ENCODE measurements around the gene NPVF.

Gene NPVF

GRCh38 chr7:25242678-25243077 is 14.4 kb upstream of the NPVF start:
- TF ChIP-seq CTCF (IDR thresholded peaks at IDR 0.05; ENCODE audit: insufficient read depth, low read length, poor library complexity, severe bottlenecking), result no peak
- Histone ChIP-seq H3K36me3 (ENCODE audit: control insufficient read depth, insufficient read depth, low read length) (no peaks in the 10 kb centered on the region), H3K27me3 (replicated peaks; ENCODE audit: control insufficient read depth, insufficient read depth, low read length) (no peaks in the 10 kb centered on the region), H3K4me3 (replicated peaks; ENCODE audit: low read depth, low read length) (no peak overlapping the region)
- no peak for DNase-seq (ENCODE audit: extremely low read depth, insufficient read length)

GRCh38 chr7:25240896-25241295 is 12.6 kb upstream of the NPVF start:
- H3K36me3 ChIP-seq (ENCODE audit: control insufficient read depth, insufficient read depth, low read length), result no peaks in the 10 kb centered on the region
- TF ChIP-seq CTCF (IDR thresholded peaks at IDR 0.05; ENCODE audit: insufficient read depth, low read length, poor library complexity, severe bottlenecking), result no peak
- H3K27me3 ChIP-seq (replicated peaks; ENCODE audit: control insufficient read depth, insufficient read depth, low read length), result no peaks in the 10 kb centered on the region
- H3K4me3 ChIP-seq (replicated peaks; ENCODE audit: low read depth, low read length), result no peak overlapping the region
- DNase-seq (ENCODE audit: extremely low read depth, insufficient read length), result no peak

- Histone ChIP-seq H3K27me3 (replicated peaks; ENCODE audit: control insufficient read depth, insufficient read depth, low read length) (no peaks in the 10 kb centered on the region; the same call in 1 of the 2 replicates), H3K36me3 (ENCODE audit: control insufficient read depth, insufficient read depth, low read length) (no peaks in the 10 kb centered on the region), H3K4me3 (replicated peaks; ENCODE audit: low read depth, low read length) (no peak overlapping the region)
- no peak for DNase-seq (ENCODE audit: extremely low read depth, insufficient read length)
- no peak for TF ChIP-seq CTCF (IDR thresholded peaks at IDR 0.05; ENCODE audit: insufficient read depth, low read length, poor library complexity, severe bottlenecking)
Measured at GRCh38 chr7:25240340-25240739, 12.1 kb upstream of the NPVF start.

DNA sequence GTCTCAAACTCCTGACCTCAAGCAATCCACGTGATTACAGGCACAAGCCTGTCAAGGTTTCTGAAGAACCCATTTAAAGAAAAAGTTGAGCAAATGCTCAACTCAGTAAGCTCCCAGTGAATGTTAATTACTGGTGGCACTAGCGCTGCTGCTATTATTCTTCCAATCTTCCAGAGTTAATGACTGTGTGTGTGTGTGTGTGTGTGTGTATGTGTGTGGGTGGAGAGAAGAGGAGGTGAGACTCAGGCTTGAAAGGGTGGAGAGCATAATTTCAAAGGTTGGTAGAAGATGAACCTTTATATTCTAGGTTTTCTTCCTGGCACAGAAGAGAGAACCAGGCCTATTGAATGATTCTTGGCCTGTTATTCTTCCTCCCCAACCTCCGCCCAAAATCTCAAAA is 11.6 kb upstream of the NPVF start:
- TF ChIP-seq CTCF (IDR thresholded peaks at IDR 0.05; ENCODE audit: insufficient read depth, low read length, poor library complexity, severe bottlenecking), result no peak
- no peaks in the 10 kb centered on the region; the same call in 1 of the 2 replicates for H3K27me3 ChIP-seq (replicated peaks; ENCODE audit: control insufficient read depth, insufficient read depth, low read length)
- no peaks in the 10 kb centered on the region for H3K36me3 ChIP-seq (ENCODE audit: control insufficient read depth, insufficient read depth, low read length)
- H3K4me3 ChIP-seq (replicated peaks; ENCODE audit: low read depth, low read length), result no peak overlapping the region
- DNase-seq (ENCODE audit: extremely low read depth, insufficient read length), result no peak

DNA sequence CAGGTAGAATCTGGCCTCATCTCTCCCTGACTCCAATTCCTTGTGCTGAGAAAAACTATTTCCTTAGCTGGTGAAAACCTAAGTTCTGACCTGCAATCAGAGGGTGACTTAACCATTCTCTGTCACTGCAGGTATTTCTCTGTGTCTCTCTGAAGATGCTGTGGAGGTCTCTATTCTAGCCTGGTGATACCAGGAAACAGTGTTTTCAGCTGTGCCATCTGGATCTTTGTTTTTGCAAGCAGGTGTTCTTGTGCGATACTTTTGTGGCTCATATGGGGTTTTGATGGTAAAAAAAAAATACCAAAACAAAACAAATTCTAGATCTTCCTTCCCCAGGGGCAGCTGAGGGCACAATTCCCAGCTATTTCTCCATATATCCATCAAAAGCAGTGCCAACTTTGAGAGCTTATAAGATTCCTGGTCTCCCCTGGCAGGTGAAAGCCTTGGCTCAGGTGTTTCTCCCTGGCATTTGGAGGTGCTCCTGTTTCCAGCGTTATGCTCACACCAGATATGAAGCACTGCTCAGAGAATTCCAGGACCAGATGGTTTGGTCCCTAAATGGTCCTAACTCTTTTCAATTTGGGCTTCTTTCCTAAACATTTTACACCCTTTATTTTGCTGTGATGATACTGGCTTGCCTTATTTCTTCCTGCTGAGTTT is 9.9 kb upstream of the NPVF start:
- H3K4me3 ChIP-seq (replicated peaks; ENCODE audit: low read depth, low read length), result no peak overlapping the region
- no peak for TF ChIP-seq CTCF (IDR thresholded peaks at IDR 0.05; ENCODE audit: insufficient read depth, low read length, poor library complexity, severe bottlenecking)
- H3K36me3 ChIP-seq (ENCODE audit: control insufficient read depth, insufficient read depth, low read length), result no peaks in the 10 kb centered on the region
- DNase-seq (ENCODE audit: extremely low read depth, insufficient read length), result no peak
- H3K27me3 ChIP-seq (replicated peaks; ENCODE audit: control insufficient read depth, insufficient read depth, low read length), result no peaks in the 10 kb centered on the region; the same call in 1 of the 2 replicates

- TF ChIP-seq CTCF (IDR thresholded peaks at IDR 0.05; ENCODE audit: insufficient read depth, low read length, poor library complexity, severe bottlenecking), result no peak
- Histone ChIP-seq H3K36me3 (ENCODE audit: control insufficient read depth, insufficient read depth, low read length) (no peaks in the 10 kb centered on the region), H3K4me3 (replicated peaks; ENCODE audit: low read depth, low read length) (no peak overlapping the region), H3K27me3 (replicated peaks; ENCODE audit: control insufficient read depth, insufficient read depth, low read length) (no peaks in the 10 kb centered on the region; the same call in 1 of the 2 replicates)
- no peak for DNase-seq (ENCODE audit: extremely low read depth, insufficient read length)
Measured at GRCh38 chr7:25235471-25235870, 7.2 kb upstream of the NPVF start.

All from GM06990 (cell line).